Measurements from ENCODE around the gene PHACTR1. TPM values are rescaled to one million over a fixed set of nuclear protein-coding genes. Genes with fewer than 3 reads are reported as not detected.

The PHACTR1 gene
- total RNA-seq, 1 donor from 2014 or later, result 2.2 TPM

GRCh38 chr6:13238640-13239216, 522.2 kb downstream of the PHACTR1 start:
- H3K4me3 ChIP-seq (ENCODE audit: low read depth, low read length), result no peak overlapping the region
- no peaks in the 10 kb centered on the region for H3K36me3 ChIP-seq (ENCODE audit: control insufficient read depth, insufficient read depth, low read length)
- no peaks in the 10 kb centered on the region for H3K27me3 ChIP-seq (ENCODE audit: control insufficient read depth, insufficient read depth, low read length)
- TF ChIP-seq, protein P1, sequence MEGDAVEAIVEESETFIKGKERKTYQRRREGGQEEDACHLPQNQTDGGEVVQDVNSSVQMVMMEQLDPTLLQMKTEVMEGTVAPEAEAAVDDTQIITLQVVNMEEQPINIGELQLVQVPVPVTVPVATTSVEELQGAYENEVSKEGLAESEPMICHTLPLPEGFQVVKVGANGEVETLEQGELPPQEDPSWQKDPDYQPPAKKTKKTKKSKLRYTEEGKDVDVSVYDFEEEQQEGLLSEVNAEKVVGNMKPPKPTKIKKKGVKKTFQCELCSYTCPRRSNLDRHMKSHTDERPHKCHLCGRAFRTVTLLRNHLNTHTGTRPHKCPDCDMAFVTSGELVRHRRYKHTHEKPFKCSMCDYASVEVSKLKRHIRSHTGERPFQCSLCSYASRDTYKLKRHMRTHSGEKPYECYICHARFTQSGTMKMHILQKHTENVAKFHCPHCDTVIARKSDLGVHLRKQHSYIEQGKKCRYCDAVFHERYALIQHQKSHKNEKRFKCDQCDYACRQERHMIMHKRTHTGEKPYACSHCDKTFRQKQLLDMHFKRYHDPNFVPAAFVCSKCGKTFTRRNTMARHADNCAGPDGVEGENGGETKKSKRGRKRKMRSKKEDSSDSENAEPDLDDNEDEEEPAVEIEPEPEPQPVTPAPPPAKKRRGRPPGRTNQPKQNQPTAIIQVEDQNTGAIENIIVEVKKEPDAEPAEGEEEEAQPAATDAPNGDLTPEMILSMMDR (IDR thresholded peaks at IDR 0.05; ENCODE audit: insufficient read depth, low read length, poor library complexity, severe bottlenecking), result no peak
- no peak for DNase-seq (ENCODE audit: low read depth)

DNA sequence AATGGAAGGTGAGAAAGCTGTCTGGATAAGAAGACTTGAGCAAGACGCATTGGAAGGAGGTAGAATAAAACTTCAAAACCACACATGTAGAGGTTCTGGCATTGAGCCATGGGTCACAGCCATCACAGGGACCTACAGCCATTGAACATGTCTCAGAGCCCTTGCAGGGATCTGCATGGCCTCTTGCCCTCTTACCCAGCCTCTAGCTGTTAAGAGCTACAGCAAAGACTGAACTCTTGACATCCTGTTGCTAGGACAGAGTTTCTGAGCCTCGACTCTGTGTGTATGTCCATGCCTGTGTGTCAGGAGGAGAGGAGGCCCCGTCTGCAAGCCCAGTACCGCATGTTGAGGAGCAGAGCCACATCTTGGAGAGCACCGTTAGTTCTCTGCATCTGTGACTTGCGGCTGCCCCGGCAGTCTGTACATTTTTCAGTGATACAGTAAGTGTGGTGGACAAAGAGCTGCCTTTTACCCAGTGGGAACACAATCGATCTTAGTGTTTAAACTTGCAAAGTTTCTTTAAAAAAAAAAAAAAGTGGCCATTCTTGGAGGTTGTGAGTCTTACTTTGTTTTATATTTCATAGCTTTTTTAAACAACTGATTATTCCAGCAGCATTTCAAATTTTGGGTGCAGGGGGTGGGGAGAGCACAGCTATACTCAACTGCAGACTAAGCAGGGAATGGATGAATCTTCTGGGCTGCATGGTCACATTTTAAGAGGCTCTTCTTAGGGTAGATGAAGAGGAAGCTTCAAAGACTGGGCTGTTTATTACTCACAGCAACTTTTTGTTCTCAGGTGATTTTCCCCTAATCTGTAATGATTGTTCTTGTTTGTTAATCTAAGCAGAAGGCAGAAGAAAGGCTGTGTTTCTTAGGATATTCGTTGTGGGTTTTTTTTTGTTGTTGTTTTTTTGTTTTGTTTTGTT, 523.2 kb downstream of the PHACTR1 start:
- H3K4me3 ChIP-seq (ENCODE audit: low read depth, low read length), result no peak overlapping the region
- H3K27me3 ChIP-seq (ENCODE audit: control insufficient read depth, insufficient read depth, low read length), result no peaks in the 10 kb centered on the region
- no peaks in the 10 kb centered on the region for H3K36me3 ChIP-seq (ENCODE audit: control insufficient read depth, insufficient read depth, low read length)
- TF ChIP-seq, protein P1 (IDR thresholded peaks at IDR 0.05; ENCODE audit: insufficient read depth, low read length, poor library complexity, severe bottlenecking), result no peak
- DNase-seq (ENCODE audit: low read depth), result no peak

DNA sequence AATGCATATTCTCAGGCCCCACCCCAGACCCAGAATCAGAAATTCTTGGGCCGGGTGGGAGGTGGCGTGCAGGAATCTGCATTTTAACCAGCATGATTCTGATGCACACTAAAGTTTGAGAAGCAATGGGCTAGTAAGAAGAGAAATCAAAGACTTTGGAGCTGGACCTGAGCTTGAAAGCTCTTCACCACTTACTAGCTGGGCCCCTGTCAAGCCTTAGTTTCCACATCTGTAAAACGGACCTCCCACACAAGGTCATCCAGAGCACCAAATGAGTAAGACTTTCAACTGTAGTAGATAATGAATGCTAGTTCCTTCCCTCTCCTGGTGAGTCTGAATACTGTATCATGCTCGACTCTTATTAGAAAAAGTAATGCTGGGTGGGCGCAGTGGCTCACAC, 524.8 kb downstream of the PHACTR1 start:
- Histone ChIP-seq H3K4me3 (ENCODE audit: low read depth, low read length) (no peak overlapping the region), H3K27me3 (ENCODE audit: control insufficient read depth, insufficient read depth, low read length) (no peaks in the 10 kb centered on the region), H3K36me3 (ENCODE audit: control insufficient read depth, insufficient read depth, low read length) (no peaks in the 10 kb centered on the region)
- TF ChIP-seq, protein P1 (IDR thresholded peaks at IDR 0.05; ENCODE audit: insufficient read depth, low read length, poor library complexity, severe bottlenecking), result no peak
- no peak for DNase-seq (ENCODE audit: low read depth)

GRCh38 chr6:13242178-13242577, 525.6 kb downstream of the PHACTR1 start:
- TF ChIP-seq, protein P1 (IDR thresholded peaks at IDR 0.05; ENCODE audit: insufficient read depth, low read length, poor library complexity, severe bottlenecking), result no peak
- no peak overlapping the region for H3K4me3 ChIP-seq (ENCODE audit: low read depth, low read length)
- H3K36me3 ChIP-seq (ENCODE audit: control insufficient read depth, insufficient read depth, low read length), result no peaks in the 10 kb centered on the region
- no peaks in the 10 kb centered on the region for H3K27me3 ChIP-seq (ENCODE audit: control insufficient read depth, insufficient read depth, low read length)
- DNase-seq (ENCODE audit: low read depth), result no peak

DNA sequence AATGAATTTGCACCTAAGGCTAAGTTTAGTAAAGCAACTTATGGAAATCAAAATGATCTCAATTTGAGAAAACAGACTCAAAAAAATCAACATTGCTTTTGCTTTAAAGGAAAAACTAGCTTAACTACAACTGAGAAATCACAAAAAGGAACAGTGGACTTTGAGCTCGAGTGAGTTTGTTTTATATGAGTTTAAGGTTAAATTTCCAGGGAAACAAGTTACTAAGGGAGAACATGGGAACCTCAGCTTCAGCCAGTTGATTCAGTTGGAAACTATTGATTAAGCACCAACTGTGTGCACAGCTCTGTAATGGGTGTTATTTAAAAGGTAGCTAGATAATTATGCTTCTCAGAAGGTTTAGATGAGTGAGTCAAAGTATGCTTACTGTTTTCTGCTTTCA, 526.0 kb downstream of the PHACTR1 start:
- TF ChIP-seq, protein P1 (IDR thresholded peaks at IDR 0.05; ENCODE audit: insufficient read depth, low read length, poor library complexity, severe bottlenecking), result no peak
- Histone ChIP-seq H3K4me3 (ENCODE audit: low read depth, low read length) (no peak overlapping the region), H3K27me3 (ENCODE audit: control insufficient read depth, insufficient read depth, low read length) (no peaks in the 10 kb centered on the region), H3K36me3 (ENCODE audit: control insufficient read depth, insufficient read depth, low read length) (no peaks in the 10 kb centered on the region)
- no peak for DNase-seq (ENCODE audit: low read depth)
